HepG2 (cell line): ENCODE data around the gene DNAJB2. TPM values are rescaled to one million over a fixed set of nuclear protein-coding genes. Genes with fewer than 3 reads are reported as not detected.

ENCODE experiments used
- ATF6 ChIP-seq: sonication (generic); formaldehyde crosslinking; conservative IDR thresholded peaks from 2 replicates; pipeline ENCODE4 v1.4.0; 2020; ENCODE audit warnings: missing genetic modification reagents
- CREBL2 ChIP-seq: sonication (generic); formaldehyde crosslinking; IDR thresholded peaks from 2 replicates; pipeline ENCODE4 v1.8.1; 2023; ENCODE audit warnings: missing genetic modification reagents, mild to moderate bottlenecking, borderline replicate concordance
- GATA4 ChIP-seq: sonication (generic); IDR thresholded peaks from 2 replicates; pipeline ENCODE4 v1.6.1; 2016; ENCODE audit warnings: antibody characterized with exemption, low read depth, borderline replicate concordance
- HDAC6 ChIP-seq: fragments of 200-600 bp; sonication (generic); IDR thresholded peaks from 2 replicates; pipeline ENCODE4 v1.7.0; 2017; ENCODE audit warnings: mild to moderate bottlenecking, antibody characterized with exemption, low read length, low read depth
- HOXA7 ChIP-seq: sonication (generic); formaldehyde crosslinking; IDR thresholded peaks from 2 replicates; pipeline ENCODE4 v1.8.1; 2022; ENCODE audit warnings: mild to moderate bottlenecking, missing genetic modification reagents, moderate library complexity
- HOXA9 ChIP-seq: sonication (generic); formaldehyde crosslinking; IDR thresholded peaks from 2 replicates; pipeline ENCODE4 v1.8.1; 2022; ENCODE audit warnings: missing genetic modification reagents, mild to moderate bottlenecking, moderate library complexity, borderline replicate concordance
- MYC ChIP-seq: sonication (generic); formaldehyde crosslinking; IDR thresholded peaks from 2 replicates; pipeline ENCODE4 v1.9.0; 2021; ENCODE audit warnings: missing genetic modification reagents, borderline replicate concordance
- RBM22 ChIP-seq: fragments of 200-400 bp; formaldehyde crosslinking; optimal IDR thresholded peaks from 2 replicates; pipeline ENCODE3; 2017; ENCODE audit warnings: mild to moderate bottlenecking, low read length, moderate library complexity
- SIX4 ChIP-seq: sonication (generic); formaldehyde crosslinking; IDR thresholded peaks from 2 replicates; pipeline ENCODE4 v1.4.0; 2020; ENCODE audit warnings: missing genetic modification reagents
- SNAI1 ChIP-seq: sonication (generic); formaldehyde crosslinking; IDR thresholded peaks from 2 replicates; pipeline ENCODE4 v1.5.0; 2020; ENCODE audit warnings: mild to moderate bottlenecking, missing genetic modification reagents, borderline replicate concordance
- YEATS2 ChIP-seq: sonication (generic); formaldehyde crosslinking; IDR thresholded peaks from 2 replicates; pipeline ENCODE4 v1.4.0; 2020; ENCODE audit warnings: missing genetic modification reagents, borderline replicate concordance
- ZBTB46 ChIP-seq: sonication (generic); formaldehyde crosslinking; IDR thresholded peaks from 2 replicates; pipeline ENCODE4 v1.4.0; 2020; ENCODE audit warnings: mild to moderate bottlenecking, missing genetic modification reagents, borderline replicate concordance
- ZFP1 ChIP-seq: IDR thresholded peaks from 2 replicates; pipeline ENCODE4 v1.6.1; 2016
- ZNF17 ChIP-seq: sonication (generic); formaldehyde crosslinking; IDR thresholded peaks from 2 replicates; pipeline ENCODE4 v1.5.0; 2020; ENCODE audit warnings: mild to moderate bottlenecking, missing genetic modification reagents
- ZNF350 ChIP-seq: sonication (generic); formaldehyde crosslinking; IDR thresholded peaks from 2 replicates; pipeline ENCODE4 v1.4.0; 2020; ENCODE audit warnings: mild to moderate bottlenecking, low read depth, missing genetic modification reagents, borderline replicate concordance
- ZNF503 ChIP-seq: sonication (generic); formaldehyde crosslinking; IDR thresholded peaks from 2 replicates; pipeline ENCODE4 v1.4.0; 2020; ENCODE audit warnings: missing genetic modification reagents
- ZNF563 ChIP-seq: sonication (generic); formaldehyde crosslinking; IDR thresholded peaks from 2 replicates; pipeline ENCODE4 v1.8.0; 2022; ENCODE audit warnings: mild to moderate bottlenecking, moderate library complexity, missing genetic modification reagents
- ZNF747 ChIP-seq: sonication (generic); formaldehyde crosslinking; IDR thresholded peaks from 2 replicates; pipeline ENCODE4 v1.8.1; 2023; ENCODE audit warnings: missing genetic modification reagents, mild to moderate bottlenecking, borderline replicate concordance
- ZNF777 ChIP-seq: sonication (generic); formaldehyde crosslinking; IDR thresholded peaks from 2 replicates; pipeline ENCODE4 v1.4.0; 2020; ENCODE audit warnings: missing genetic modification reagents
- ZNF784 ChIP-seq: sonication (generic); formaldehyde crosslinking; IDR thresholded peaks from 2 replicates; pipeline ENCODE4 v1.5.1; 2020; ENCODE audit warnings: missing genetic modification reagents, mild to moderate bottlenecking, borderline replicate concordance
- polyA plus RNA-seq, 8 experiments: library from polyadenylated mRNA; depleted of rRNA in 3 of 8; stranded (reverse) in 7 of 8; unstranded in 1 of 8; fragments of >200 nt; fragmentation: Illumina TruSeq in 4 of 8; extraction: Trizol in 4 of 8; gene quantifications; 2 replicates each; pipeline versions ENCODE4 v1.2.1 to v1.2.3, GENCODE V29; 2011 to 2016; ENCODE audit warnings: low read depth in 4 of 8, missing spikeins in 1 of 8, mixed read lengths in 1 of 8; ENCODE audit not compliant: insufficient read depth in 1 of 8
- total RNA-seq, 5 experiments: library from RNA; depleted of rRNA; stranded (reverse); fragments of >200 nt; fragmentation: Illumina TruSeq; extraction: Trizol; gene quantifications; 2 replicates each; pipeline ENCODE4 v1.2.3, GENCODE V29; 2016; ENCODE audit warnings: low read depth in 1 of 5
- TF ChIP-seq, protein P1 (sequence below): sonication (generic); formaldehyde crosslinking; IDR thresholded peaks from 2 replicates; pipeline ENCODE4 v1.4.0; 2020; ENCODE audit warnings: missing genetic modification reagents

DNAJB2 gene
- total and polyA plus RNA-seq, 2 of the 13 experiments (the other 11 are each of a cell fraction or from before 2014, with no cell fraction given) = 21.3 to 31.1 TPM

DNA sequence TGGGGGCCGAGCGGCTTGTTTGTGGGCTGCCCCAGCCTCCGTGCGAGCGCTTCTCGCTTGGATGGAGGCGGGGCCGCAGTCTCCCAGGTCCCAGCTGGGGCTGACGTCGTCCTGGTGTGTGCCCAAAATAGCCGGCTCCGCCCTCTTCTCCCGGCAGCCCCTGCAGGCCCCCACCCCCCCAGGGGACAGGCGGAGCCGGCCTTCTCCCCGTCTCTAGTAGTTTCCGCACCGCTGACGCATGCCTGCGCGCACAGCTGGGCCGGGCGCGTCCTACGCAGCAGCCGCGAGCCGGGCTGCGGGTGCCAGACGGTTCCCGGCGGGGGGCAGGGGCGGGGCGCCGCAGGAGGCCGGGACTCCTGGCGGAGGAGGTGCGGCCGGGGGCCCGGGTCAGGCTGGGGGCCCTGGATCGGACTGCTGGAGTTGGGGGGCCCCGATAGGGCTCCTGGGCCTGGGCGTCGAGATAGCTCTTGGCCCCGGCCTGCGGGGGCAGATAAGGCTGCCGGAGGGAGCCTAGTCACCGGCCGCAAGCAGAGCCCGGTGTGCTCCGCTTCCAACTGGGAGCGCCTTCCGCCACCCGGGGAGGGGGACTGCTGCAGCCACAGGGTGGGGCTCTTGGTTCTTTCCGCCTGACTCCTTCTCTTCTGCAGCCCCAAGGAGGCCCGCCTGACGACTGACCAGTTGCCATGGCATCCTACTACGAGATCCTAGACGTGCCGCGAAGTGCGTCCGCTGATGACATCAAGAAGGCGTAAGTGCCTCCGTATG lies at the start of gene DNAJB2 (continued):
- TF ChIP-seq ZNF747 (CRISPR knock-in tag) = no peak; the same call in 1 of the 2 replicates
- peak; percentile 87 for TF ChIP-seq MYC (CRISPR knock-in tag)
- peak; percentile 100 for TF ChIP-seq ZNF563
- no peak for TF ChIP-seq ZFP1
- no peak for TF ChIP-seq ZNF784 (CRISPR knock-in tag)
- TF ChIP-seq SIX4 = peak; percentile 62; the same call in 1 of the 2 replicates
- no peak for TF ChIP-seq ZBTB46 (CRISPR knock-in tag)
- TF ChIP-seq SNAI1 (CRISPR knock-in tag) = no peak
- TF ChIP-seq, protein P1, sequence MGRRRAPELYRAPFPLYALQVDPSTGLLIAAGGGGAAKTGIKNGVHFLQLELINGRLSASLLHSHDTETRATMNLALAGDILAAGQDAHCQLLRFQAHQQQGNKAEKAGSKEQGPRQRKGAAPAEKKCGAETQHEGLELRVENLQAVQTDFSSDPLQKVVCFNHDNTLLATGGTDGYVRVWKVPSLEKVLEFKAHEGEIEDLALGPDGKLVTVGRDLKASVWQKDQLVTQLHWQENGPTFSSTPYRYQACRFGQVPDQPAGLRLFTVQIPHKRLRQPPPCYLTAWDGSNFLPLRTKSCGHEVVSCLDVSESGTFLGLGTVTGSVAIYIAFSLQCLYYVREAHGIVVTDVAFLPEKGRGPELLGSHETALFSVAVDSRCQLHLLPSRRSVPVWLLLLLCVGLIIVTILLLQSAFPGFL = no peak
- TF ChIP-seq ZNF503 (CRISPR knock-in tag) = peak; percentile 65; the same call in 1 of the 2 replicates
- TF ChIP-seq ZNF17 (CRISPR knock-in tag) = no peak
- TF ChIP-seq HOXA9 = no peak
- no peak for TF ChIP-seq RBM22
- peak; percentile 82; the same call in 1 of the 2 replicates for TF ChIP-seq YEATS2 (CRISPR knock-in tag)
- TF ChIP-seq GATA4 = no peak
- no peak for TF ChIP-seq CREBL2 (CRISPR knock-in tag)
- TF ChIP-seq ZNF777 (CRISPR knock-in tag) = no peak
- 0 out of 2 replicates have a peak, but pooled peaks have one; percentile 59 for TF ChIP-seq ATF6
- no peak for TF ChIP-seq ZNF350
- no peak for TF ChIP-seq HOXA7 (CRISPR knock-in tag)
- no peak for TF ChIP-seq HDAC6
